ENCODE results near the gene SHC4. TPM values are rescaled to one million over a fixed set of nuclear protein-coding genes. Genes with fewer than 3 reads are reported as not detected.

The SHC4 gene
- total RNA-seq, 1 donor, result 0.72 TPM

DNA sequence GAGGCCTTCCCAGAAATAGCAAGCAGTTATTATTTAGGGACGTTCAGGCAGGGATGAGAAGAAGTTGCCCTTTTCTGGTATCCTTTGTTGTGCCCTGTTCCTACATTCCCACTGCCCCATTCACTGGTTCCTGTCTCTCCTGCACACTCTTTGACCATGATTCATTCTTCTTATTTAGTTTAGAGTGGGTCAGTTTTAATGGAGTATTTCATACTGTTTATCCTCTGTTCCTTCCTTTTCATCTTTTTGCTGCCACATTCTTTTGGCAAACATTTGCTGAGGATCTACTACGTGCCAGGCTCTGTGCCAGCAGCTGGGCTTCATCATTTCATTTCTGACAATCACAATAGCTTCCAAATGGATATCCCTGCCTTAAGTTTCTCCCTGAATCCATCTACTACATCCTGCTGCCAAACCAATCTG lies 97.6 kb downstream of the SHC4 start:
- Histone ChIP-seq H3K4me2 (ENCODE audit: insufficient read depth, low read length) (peak overlapping the region; percentile 53), H2AFZ (ENCODE audit: low read length) (peak overlapping the region; percentile 49), H3K4me3 (ENCODE audit: insufficient read depth, low read length) (peak overlapping the region; percentile 5)

DNA sequence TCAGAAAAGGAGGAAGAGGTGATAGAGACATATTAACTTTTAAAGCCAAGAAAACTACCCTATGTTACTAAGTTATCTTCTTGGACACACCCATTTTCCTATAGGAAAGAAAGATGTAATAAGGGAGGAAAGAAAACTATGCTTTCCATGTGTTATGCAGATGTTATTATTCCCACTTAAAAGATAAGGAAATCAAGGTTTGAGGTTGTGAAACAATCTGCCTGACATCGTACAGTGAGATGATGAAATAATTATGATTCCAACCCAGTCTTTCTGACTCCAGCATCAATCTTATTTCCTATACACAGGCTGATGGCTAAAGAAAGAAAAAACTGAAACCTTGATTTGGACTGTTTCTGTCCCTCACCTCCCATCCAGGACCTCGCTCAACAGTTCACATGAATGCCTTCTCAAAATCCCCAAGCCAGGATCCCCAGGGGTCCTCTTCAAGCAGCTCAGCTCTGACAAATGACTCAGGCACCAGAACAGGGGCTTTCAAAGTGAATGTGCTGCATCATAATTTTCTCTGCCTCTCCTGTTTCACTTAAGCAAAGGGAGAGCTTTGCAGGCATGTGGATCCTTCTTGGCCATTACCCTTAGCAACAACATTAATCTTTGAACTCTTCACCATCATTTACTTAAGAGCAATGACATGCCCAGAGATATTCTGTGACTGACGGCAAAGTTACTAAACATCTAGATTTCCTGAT lies 98.2 kb downstream of the SHC4 start:
- no peaks in the 10 kb centered on the region for H3K9me3 ChIP-seq (ENCODE audit: low read depth, low read length)
- H3K36me3 ChIP-seq (ENCODE audit: insufficient read depth, low read length), result no peaks in the 10 kb centered on the region
- peak overlapping the region; percentile 5 for H3K4me3 ChIP-seq (ENCODE audit: insufficient read depth, low read length)
- H3K4me1 ChIP-seq (ENCODE audit: insufficient read depth, low read length), result peaks cover 28% of the 10 kb centered on the region
- peak overlapping the region; percentile 53 for H3K4me2 ChIP-seq (ENCODE audit: insufficient read depth, low read length)
- no peak for DNase-seq (ENCODE audit: insufficient read length, low spot score, missing footprints)
- no peaks in the 10 kb centered on the region for H4K20me1 ChIP-seq (ENCODE audit: insufficient read depth, low read length)
- H3K27ac ChIP-seq (ENCODE audit: low read depth, low read length), result peak overlapping the region; percentile 87
- no peaks in the 10 kb centered on the region for H3K79me2 ChIP-seq (ENCODE audit: insufficient read depth, low read length)
- no peaks in the 10 kb centered on the region for H3K27me3 ChIP-seq (ENCODE audit: insufficient read depth, low read length)
- TF ChIP-seq, protein P1, sequence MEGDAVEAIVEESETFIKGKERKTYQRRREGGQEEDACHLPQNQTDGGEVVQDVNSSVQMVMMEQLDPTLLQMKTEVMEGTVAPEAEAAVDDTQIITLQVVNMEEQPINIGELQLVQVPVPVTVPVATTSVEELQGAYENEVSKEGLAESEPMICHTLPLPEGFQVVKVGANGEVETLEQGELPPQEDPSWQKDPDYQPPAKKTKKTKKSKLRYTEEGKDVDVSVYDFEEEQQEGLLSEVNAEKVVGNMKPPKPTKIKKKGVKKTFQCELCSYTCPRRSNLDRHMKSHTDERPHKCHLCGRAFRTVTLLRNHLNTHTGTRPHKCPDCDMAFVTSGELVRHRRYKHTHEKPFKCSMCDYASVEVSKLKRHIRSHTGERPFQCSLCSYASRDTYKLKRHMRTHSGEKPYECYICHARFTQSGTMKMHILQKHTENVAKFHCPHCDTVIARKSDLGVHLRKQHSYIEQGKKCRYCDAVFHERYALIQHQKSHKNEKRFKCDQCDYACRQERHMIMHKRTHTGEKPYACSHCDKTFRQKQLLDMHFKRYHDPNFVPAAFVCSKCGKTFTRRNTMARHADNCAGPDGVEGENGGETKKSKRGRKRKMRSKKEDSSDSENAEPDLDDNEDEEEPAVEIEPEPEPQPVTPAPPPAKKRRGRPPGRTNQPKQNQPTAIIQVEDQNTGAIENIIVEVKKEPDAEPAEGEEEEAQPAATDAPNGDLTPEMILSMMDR (IDR thresholded peaks at IDR 0.05; ENCODE audit: extremely low read depth, low read depth, low read length), result no peak
- peak overlapping the region; percentile 49 for H2AFZ ChIP-seq (ENCODE audit: low read length)

More for the DNA sequence above, 97.6 kb downstream of the SHC4 start:
- no peaks in the 10 kb centered on the region for H4K20me1 ChIP-seq (ENCODE audit: insufficient read depth, low read length)
- no peaks in the 10 kb centered on the region for H3K9me3 ChIP-seq (ENCODE audit: low read depth, low read length)
- TF ChIP-seq, protein P1 (IDR thresholded peaks at IDR 0.05; ENCODE audit: extremely low read depth, low read depth, low read length), result no peak
- DNase-seq (ENCODE audit: insufficient read length, low spot score, missing footprints), result no peak
- no peaks in the 10 kb centered on the region for H3K36me3 ChIP-seq (ENCODE audit: insufficient read depth, low read length)
- H3K79me2 ChIP-seq (ENCODE audit: insufficient read depth, low read length), result no peaks in the 10 kb centered on the region
- H3K27ac ChIP-seq (ENCODE audit: low read depth, low read length), result peak overlapping the region; percentile 87
- no peaks in the 10 kb centered on the region for H3K27me3 ChIP-seq (ENCODE audit: insufficient read depth, low read length)
- peaks cover 28% of the 10 kb centered on the region for H3K4me1 ChIP-seq (ENCODE audit: insufficient read depth, low read length)

DNA sequence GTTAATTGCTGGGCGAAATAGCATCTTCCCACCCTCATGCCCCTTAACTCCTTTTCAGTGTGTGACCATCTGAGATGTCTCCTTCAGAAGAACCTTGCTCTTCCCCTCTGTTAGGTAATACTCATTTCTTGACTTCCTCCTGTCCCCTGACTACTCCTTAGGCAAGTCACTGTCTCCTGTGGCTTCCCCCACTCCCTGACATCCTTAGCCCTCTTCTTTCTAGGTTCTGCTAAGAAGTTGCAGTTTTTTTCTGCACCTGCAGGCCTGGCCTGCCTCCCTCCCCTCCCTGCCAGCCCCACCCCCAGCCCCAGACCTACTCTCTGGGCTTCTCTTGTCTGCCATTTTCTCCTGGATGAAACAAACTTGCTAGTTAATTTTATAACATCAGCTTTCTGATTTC lies 101.0 kb downstream of the SHC4 start:
- Histone ChIP-seq H3K27me3 (ENCODE audit: insufficient read depth, low read length) (no peaks in the 10 kb centered on the region), H3K4me3 (ENCODE audit: insufficient read depth, low read length) (no peak overlapping the region), H3K4me1 (ENCODE audit: insufficient read depth, low read length) (peaks cover 39% of the 10 kb centered on the region), H3K79me2 (ENCODE audit: insufficient read depth, low read length) (no peaks in the 10 kb centered on the region), H3K4me2 (ENCODE audit: insufficient read depth, low read length) (no peak overlapping the region), H2AFZ (ENCODE audit: low read length) (peak overlapping the region; percentile 80), H4K20me1 (ENCODE audit: insufficient read depth, low read length) (no peaks in the 10 kb centered on the region), H3K36me3 (ENCODE audit: insufficient read depth, low read length) (no peaks in the 10 kb centered on the region), H3K27ac (ENCODE audit: low read depth, low read length) (no peak overlapping the region), H3K9me3 (ENCODE audit: low read depth, low read length) (no peaks in the 10 kb centered on the region)
- TF ChIP-seq, protein P1 (IDR thresholded peaks at IDR 0.05; ENCODE audit: extremely low read depth, low read depth, low read length), result no peak
- DNase-seq (ENCODE audit: insufficient read length, low spot score, missing footprints), result no peak

DNA sequence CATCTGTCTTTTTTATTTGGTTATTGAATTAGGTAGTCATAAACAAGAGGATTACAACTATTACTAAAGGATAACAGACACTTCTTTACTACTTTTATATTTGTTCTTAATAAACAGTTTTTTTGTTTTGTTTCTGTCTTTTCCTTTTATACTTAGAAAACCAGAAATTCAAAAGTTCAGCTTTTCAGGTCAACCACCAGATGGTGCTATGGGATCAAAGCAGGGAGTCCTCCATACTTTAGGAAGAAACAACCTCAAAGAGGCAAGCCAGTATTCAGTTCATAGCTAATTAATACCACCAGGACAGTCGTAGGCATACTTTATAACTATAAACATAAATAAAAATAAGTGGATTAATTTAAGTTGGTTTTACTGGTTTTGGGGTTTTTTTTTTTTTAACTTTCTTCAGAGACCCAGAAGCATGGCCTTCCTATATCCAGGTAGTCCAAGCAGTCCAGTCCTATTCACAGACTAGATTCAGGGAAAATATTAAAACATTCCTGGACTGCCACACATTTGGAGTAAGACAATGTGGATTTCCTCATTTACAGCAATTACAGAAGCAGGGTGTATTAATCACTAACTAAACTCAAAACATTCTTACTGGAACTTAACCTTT lies 101.8 kb downstream of the SHC4 start:
- no peak for DNase-seq (ENCODE audit: insufficient read length, low spot score, missing footprints)
- no peak overlapping the region for H3K4me3 ChIP-seq (ENCODE audit: insufficient read depth, low read length)
- peak overlapping the region; percentile 80 for H2AFZ ChIP-seq (ENCODE audit: low read length)
- H3K4me2 ChIP-seq (ENCODE audit: insufficient read depth, low read length), result no peak overlapping the region
- H4K20me1 ChIP-seq (ENCODE audit: insufficient read depth, low read length), result no peaks in the 10 kb centered on the region
- H3K36me3 ChIP-seq (ENCODE audit: insufficient read depth, low read length), result no peaks in the 10 kb centered on the region
- TF ChIP-seq, protein P1 (IDR thresholded peaks at IDR 0.05; ENCODE audit: extremely low read depth, low read depth, low read length), result peak; percentile 90
- peaks cover 44% of the 10 kb centered on the region for H3K4me1 ChIP-seq (ENCODE audit: insufficient read depth, low read length)
- H3K9me3 ChIP-seq (ENCODE audit: low read depth, low read length), result no peaks in the 10 kb centered on the region
- no peaks in the 10 kb centered on the region for H3K79me2 ChIP-seq (ENCODE audit: insufficient read depth, low read length)
- H3K27me3 ChIP-seq (ENCODE audit: insufficient read depth, low read length), result no peaks in the 10 kb centered on the region
- no peak overlapping the region for H3K27ac ChIP-seq (ENCODE audit: low read depth, low read length)

Data from osteoblast (primary cell).